IPS DF 6.9 (cell line): ENCODE data around the gene PKIG.

Experiments
- DNase-seq: peaks from one replicate; pipeline ENCODE4 v3.0.0-alpha.2; 2013; ENCODE audit warnings: low read depth, low spot score
- H3K27ac ChIP-seq: one replicate; pipeline ENCODE4 v1.5.1; 2013; ENCODE audit warnings: low read length, control low read depth
- H3K27me3 ChIP-seq: 2 replicates; pipeline ENCODE4 v1.6.1; 2013; ENCODE audit warnings: mild to moderate bottlenecking, low read length; ENCODE audit not compliant: control insufficient read depth, insufficient read depth
- H3K36me3 ChIP-seq: 2 replicates; pipeline ENCODE4 v1.6.1; 2013; ENCODE audit warnings: low read length; ENCODE audit not compliant: control insufficient read depth, insufficient read depth
- H3K4me1 ChIP-seq: 2 replicates; pipeline ENCODE4 v1.6.1; 2013; ENCODE audit warnings: low read length; ENCODE audit not compliant: control insufficient read depth, insufficient read depth
- H3K4me3 ChIP-seq: 2 replicates; pipeline ENCODE4 v1.5.1; 2013; ENCODE audit warnings: mild to moderate bottlenecking, low read length
- H3K9me3 ChIP-seq: 2 replicates; pipeline ENCODE4 v1.6.1; 2013; ENCODE audit warnings: low read length, inconsistent platforms; ENCODE audit not compliant: control insufficient read depth, insufficient read depth
- WGBS: extraction: QIAGEN DNeasy Blood & Tissue Kit; methylation state at CpG from one replicate; pipeline ENCODE4 v1.1.7; 2013; ENCODE audit warnings: mixed read lengths, missing lambda C conversion rate; ENCODE audit not compliant: insufficient read length, insufficient coverage; 5-methylcytosine and 5-hydroxymethylcytosine counted together

PKIG gene

GRCh38 chr20:44616604-44616964 lies 34.2 kb downstream of the PKIG start:
- Histone ChIP-seq H3K4me1 (peaks cover 3% of the 10 kb centered on the region; the same call in 1 of the 2 replicates), H3K27ac (no peak overlapping the region), H3K9me3 (no peaks in the 10 kb centered on the region), H3K4me3 (no peak overlapping the region), H3K36me3 (no peaks in the 10 kb centered on the region), H3K27me3 (no peaks in the 10 kb centered on the region)
- no CpG with 5 or more reads among the region's 14 CpGs for WGBS
- DNase-seq = no peak

DNA sequence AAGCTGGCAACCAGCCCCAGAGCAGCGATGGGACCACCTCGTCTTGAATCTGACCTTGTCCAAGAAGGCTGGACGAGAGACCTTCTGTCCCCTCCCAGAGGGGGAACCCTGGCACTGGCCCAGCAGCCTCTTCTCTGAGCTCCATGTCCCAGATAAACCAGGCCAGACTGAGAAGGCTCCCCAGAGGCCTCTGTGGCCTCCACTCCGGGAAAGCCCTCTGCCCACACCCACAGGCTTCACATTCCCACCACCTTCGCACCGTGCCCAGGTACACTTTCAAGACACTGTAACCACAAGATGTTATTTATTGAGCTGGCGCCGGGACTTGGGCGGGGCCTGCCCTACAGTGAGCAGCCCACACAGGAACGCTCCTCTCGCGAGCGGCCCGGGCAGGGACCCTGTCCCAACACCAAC lies 35.9 kb downstream of the PKIG start:
- Histone ChIP-seq H3K4me3 (no peak overlapping the region), H3K4me1 (peaks cover 3% of the 10 kb centered on the region; the same call in 1 of the 2 replicates), H3K27ac (no peak overlapping the region), H3K36me3 (no peaks in the 10 kb centered on the region), H3K27me3 (no peaks in the 10 kb centered on the region), H3K9me3 (no peaks in the 10 kb centered on the region)
- no peak for DNase-seq
- WGBS = no CpG with 5 or more reads among the region's 14 CpGs

DNA sequence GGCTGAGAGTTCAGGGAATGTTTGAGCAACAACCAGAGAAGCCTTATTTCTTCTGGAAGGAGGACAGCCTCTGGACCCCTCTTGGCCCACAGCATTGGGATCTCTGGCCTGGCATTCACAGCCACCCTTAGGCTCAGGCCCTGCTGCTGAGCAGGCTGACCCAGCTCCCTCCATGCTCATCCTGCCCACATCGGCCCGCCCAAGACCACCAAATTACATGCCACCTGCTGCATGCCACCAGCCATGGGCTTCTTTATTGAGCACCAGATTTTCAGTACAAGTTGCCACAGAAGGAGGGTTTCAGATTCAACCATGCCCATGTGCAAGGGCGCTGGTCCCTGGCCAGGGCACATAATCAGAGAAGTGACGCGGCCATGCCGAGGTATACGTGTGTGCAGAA lies 36.9 kb downstream of the PKIG start:
- Histone ChIP-seq H3K36me3 (no peaks in the 10 kb centered on the region), H3K4me3 (no peak overlapping the region), H3K27ac (no peak overlapping the region), H3K27me3 (no peaks in the 10 kb centered on the region), H3K9me3 (no peaks in the 10 kb centered on the region), H3K4me1 (peaks cover 3% of the 10 kb centered on the region; the same call in 1 of the 2 replicates)
- no peak for DNase-seq
- no CpG with 5 or more reads among the region's 7 CpGs for WGBS

GRCh38 chr20:44620030-44620429 lies 37.7 kb downstream of the PKIG start:
- no peak overlapping the region for H3K4me3 ChIP-seq
- H3K27me3 ChIP-seq = no peaks in the 10 kb centered on the region
- no peaks in the 10 kb centered on the region for H3K9me3 ChIP-seq
- H3K4me1 ChIP-seq = peaks cover 3% of the 10 kb centered on the region; the same call in 1 of the 2 replicates
- no peak overlapping the region for H3K27ac ChIP-seq
- no CpG with 5 or more reads among the region's 5 CpGs for WGBS
- DNase-seq = no peak
- H3K36me3 ChIP-seq = no peaks in the 10 kb centered on the region

- Histone ChIP-seq H3K27ac (no peak overlapping the region), H3K4me3 (no peak overlapping the region), H3K36me3 (no peaks in the 10 kb centered on the region; the same call in 1 of the 2 replicates), H3K27me3 (no peaks in the 10 kb centered on the region), H3K9me3 (no peaks in the 10 kb centered on the region), H3K4me1 (no peaks in the 10 kb centered on the region; the same call in 1 of the 2 replicates)
- WGBS = no CpG with 5 or more reads among the region's 5 CpGs
- no peak for DNase-seq
Measured at GRCh38 chr20:44621325-44621724, 38.9 kb downstream of the PKIG start.

- DNase-seq = no peak
- H3K4me1 ChIP-seq = no peaks in the 10 kb centered on the region; the same call in 1 of the 2 replicates
- H3K36me3 ChIP-seq = no peaks in the 10 kb centered on the region; the same call in 1 of the 2 replicates
- no peak overlapping the region for H3K4me3 ChIP-seq
- no peak overlapping the region for H3K27ac ChIP-seq
- no peaks in the 10 kb centered on the region for H3K9me3 ChIP-seq
- no CpG with 5 or more reads among the region's 8 CpGs for WGBS
- no peaks in the 10 kb centered on the region for H3K27me3 ChIP-seq
Measured at GRCh38 chr20:44621939-44622338, 39.6 kb downstream of the PKIG start.

DNA sequence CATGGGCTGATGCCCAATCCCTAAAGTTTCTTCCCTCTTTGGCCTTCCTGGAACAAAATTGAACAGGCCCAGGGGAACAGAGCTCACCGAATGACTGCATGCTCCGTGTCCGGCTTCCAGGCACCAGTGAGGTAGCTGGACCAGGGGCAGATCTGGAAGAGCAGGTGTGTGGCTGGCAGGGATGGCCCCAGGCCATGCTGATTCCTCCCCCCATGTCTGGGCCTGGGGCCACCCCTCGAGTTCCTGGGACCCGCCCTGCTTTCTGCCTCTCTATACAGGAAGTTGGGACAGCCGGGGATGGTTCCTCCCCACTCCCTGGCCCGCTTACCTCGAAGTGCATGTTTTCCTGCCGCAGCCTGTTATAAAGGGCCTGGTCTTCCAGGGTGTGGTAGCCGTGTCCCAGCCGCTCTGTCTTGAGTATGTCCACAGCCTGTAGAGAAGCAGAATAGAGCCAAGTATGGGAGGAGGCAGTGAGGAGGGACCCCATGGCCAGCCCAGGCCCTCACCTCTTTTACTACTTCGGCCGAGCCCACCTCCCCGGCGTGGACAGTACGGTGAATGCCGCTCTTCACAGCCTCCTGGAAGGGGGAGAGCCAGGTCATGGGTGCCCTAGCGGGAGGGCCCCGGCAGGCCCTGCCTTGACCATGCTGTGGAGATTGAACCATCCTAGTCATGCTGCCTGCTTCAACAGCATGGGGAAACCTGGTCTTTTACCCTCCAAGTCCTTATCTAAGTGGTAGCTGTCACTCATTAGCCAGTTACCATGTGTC lies 40.3 kb downstream of the PKIG start:
- no peaks in the 10 kb centered on the region for H3K9me3 ChIP-seq
- WGBS = no CpG with 5 or more reads among the region's 19 CpGs
- DNase-seq = no peak
- no peaks in the 10 kb centered on the region; the same call in 1 of the 2 replicates for H3K36me3 ChIP-seq
- H3K27ac ChIP-seq = no peak overlapping the region
- H3K4me1 ChIP-seq = no peaks in the 10 kb centered on the region; the same call in 1 of the 2 replicates
- H3K27me3 ChIP-seq = no peaks in the 10 kb centered on the region
- no peak overlapping the region for H3K4me3 ChIP-seq

DNA sequence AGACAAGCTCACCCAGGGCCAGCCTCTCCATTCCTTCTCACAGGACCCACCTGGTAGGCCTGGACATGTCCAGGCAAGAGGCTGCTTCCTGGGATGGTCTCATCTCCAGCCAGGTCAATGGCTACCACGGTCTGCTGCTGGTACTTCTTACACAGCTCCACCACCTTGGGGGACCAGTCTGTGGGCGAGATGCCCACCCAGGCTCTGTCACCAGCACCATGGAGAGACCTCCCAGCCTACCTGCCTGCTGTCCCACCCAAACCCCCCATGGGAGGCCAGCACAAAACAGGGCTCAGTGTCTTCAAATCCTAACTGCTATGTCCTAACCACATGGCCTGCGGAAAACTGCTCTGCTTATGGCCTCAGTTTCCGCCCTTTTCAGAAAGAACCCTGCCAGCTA lies 41.8 kb downstream of the PKIG start:
- Histone ChIP-seq H3K27ac (no peak overlapping the region), H3K4me3 (no peak overlapping the region), H3K36me3 (no peaks in the 10 kb centered on the region; the same call in 1 of the 2 replicates), H3K4me1 (no peaks in the 10 kb centered on the region), H3K27me3 (no peaks in the 10 kb centered on the region), H3K9me3 (no peaks in the 10 kb centered on the region)
- WGBS = no CpG with 5 or more reads among the region's 4 CpGs
- DNase-seq = no peak

DNA sequence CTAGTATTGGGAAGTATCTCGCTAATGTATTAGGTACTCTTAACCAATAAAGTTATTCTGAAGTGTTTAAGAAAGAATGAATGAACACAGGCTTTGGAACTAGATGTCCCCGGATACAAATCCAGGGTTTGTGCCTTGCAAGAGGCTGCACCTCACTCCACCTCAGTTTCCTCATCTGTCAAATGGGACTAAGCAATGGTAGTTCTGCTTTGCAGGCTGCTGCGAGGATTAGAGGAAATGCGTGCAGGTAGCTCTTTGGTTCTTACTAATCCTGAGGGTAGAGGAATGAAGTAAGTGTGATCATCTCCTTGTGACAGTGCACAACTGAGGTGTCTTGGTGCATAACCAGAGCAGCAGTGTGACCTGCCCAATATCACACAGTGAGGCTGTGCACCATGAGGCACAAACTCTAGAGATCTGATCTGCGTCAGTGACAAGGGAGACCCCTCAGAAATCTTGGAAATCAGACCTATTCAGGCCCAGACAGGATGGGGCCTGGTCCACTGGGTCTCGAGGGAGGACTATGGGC lies 42.4 kb downstream of the PKIG start:
- H3K9me3 ChIP-seq = no peaks in the 10 kb centered on the region
- DNase-seq = no peak
- no peaks in the 10 kb centered on the region for H3K27me3 ChIP-seq
- no peak overlapping the region for H3K4me3 ChIP-seq
- WGBS = no CpG with 5 or more reads among the region's 6 CpGs
- no peaks in the 10 kb centered on the region for H3K4me1 ChIP-seq
- H3K27ac ChIP-seq = no peak overlapping the region
- H3K36me3 ChIP-seq = no peaks in the 10 kb centered on the region; the same call in 1 of the 2 replicates

DNA sequence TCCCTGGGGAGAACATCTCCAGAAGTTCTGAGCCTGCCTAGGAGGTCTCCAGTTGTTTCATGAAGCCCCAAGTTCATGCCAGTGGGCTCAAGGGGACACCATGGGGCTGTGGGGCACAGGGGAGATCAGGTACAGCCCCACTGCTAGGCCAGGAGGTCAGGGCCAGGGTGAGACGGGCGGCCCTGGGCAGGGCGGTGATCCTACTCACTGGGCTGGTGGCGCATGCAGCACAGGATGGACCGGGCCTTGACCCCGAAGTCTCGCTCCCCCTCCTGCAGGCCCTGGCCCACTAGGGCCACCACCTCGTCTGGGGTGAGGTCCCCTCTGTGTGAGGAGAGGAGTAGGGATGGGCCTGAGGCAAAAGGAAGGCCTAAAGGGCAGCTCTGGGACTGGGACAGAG lies 43.0 kb downstream of the PKIG start:
- Histone ChIP-seq H3K36me3 (no peaks in the 10 kb centered on the region; the same call in 1 of the 2 replicates), H3K27ac (no peak overlapping the region), H3K27me3 (no peaks in the 10 kb centered on the region), H3K9me3 (no peaks in the 10 kb centered on the region), H3K4me1 (no peaks in the 10 kb centered on the region), H3K4me3 (no peak overlapping the region)
- DNase-seq = no peak
- no CpG with 5 or more reads among the region's 8 CpGs for WGBS
